Bone marrow (tissue), 2 donors: ENCODE measurements around the gene NIPSNAP2.
"Not testable (repeated sequence)": the region's sequence is repeated elsewhere in the genome, so short reads cannot be mapped to it uniquely, and the experiment has no call there.

Source experiments
- DNase-seq, 2 donors: peaks; one replicate each; lab custom pipeline; 2025; lab: John Stamatoyannopoulos, UW

Gene NIPSNAP2

GRCh38 chr7:56046721-56047445 is 82.5 kb downstream of the NIPSNAP2 start:
- DNase-seq: no peak

DNA sequence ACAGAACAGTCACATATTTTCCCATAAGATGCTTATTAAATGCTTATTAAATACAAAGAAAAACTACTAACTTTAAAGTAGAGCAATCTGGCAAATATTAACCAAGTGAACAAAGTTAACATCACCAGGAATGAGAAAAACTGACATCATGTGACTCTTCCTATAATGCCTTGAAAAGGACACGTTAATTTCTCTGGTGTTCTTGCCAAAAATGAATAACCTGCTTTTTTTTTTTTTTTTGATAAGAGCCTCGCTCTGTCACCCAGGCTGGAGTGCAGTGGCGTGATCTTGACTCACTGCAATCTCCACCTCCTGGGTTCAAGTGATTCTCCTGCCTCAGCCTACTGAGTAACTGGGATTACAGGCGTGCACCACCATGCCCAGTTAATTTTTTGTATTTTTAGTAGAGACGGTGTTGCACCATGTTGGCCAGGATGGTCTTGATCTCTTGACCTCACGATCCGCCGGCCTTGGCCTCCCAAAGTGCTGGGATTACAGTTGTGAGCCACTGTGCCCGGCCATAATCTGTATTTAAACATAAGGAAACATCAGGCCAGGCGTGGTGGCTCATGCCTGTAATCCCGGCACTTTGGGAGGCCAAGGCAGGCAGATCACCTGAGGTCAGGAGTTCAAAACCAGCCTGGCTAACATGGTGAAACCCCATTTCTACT is 83.2 kb downstream of the NIPSNAP2 start:
- DNase-seq: not testable (repeated sequence)

DNA sequence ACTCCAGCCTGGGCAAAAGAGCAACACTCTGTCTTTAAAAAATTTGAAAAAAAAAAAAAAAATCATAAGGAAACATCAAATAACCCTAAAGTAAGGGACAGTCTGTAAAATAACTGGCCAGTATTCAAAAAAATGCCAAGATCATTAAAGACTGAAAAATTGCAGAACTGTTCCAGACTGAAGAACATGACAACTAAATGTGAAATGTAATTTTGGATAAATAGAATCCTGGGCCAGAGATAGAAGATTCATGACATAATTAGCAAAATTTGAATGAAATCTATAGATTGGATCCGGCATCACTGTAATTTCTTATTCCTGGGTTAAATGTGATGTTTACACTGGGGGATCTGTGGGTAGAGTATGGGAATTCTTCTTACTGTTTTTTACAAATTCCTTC is 83.9 kb downstream of the NIPSNAP2 start:
- DNase-seq: no peak

- DNase-seq: not testable (repeated sequence)
Observed at GRCh38 chr7:56048763-56049162, 84.4 kb downstream of the NIPSNAP2 start.
